Right cardiac atrium (tissue), 5 donors: Measurements from ENCODE around the gene NFS1. TPM values are rescaled to one million over a fixed set of nuclear protein-coding genes. Genes with fewer than 3 reads are reported as not detected.
A peak's percentile ranks its signal among the peaks of the same experiment; 100 is the strongest.

Source experiments
- ATAC-seq, 2 donors: fragments of 200-7000 bp; cut with Tn5 transposase; one replicate each; pipeline versions ENCODE4 v1.8.0 to v1.9.1; 2020; ENCODE audit warnings: moderate library complexity in 2 of 2, mild to moderate bottlenecking in 1 of 2
- DNase-seq, 3 donors: peaks; one replicate each; pipeline ENCODE4 v3.0.0-alpha.2; 2020
- H3K27ac ChIP-seq: one replicate; pipeline ENCODE4 v1.5.1; 2013; ENCODE audit warnings: mild to moderate bottlenecking, low read length, control low read depth, moderate library complexity
- H3K27me3 ChIP-seq: one replicate; pipeline ENCODE4 v1.6.1; 2013; ENCODE audit not compliant: control insufficient read depth, insufficient read depth
- H3K4me1 ChIP-seq: one replicate; pipeline ENCODE4 v1.6.1; 2013; ENCODE audit warnings: low read length; ENCODE audit not compliant: control insufficient read depth, insufficient read depth
- H3K4me3 ChIP-seq: one replicate; pipeline ENCODE4 v1.5.1; 2013; ENCODE audit warnings: low read length, control low read depth
- H3K9me3 ChIP-seq: one replicate; pipeline ENCODE4 v1.6.1; 2013; ENCODE audit warnings: low read length; ENCODE audit not compliant: control insufficient read depth
- WGBS: extraction: QIAGEN DNeasy Blood & Tissue Kit; methylation state at CpG from one replicate; pipeline ENCODE4 v1.1.7; 2013; 5-methylcytosine and 5-hydroxymethylcytosine counted together
- intact Hi-C, 4 donors: fragments of 100-400 bp; cut with DNase I; formaldehyde crosslinking; loops; one replicate each; pipeline versions ENCODE4 v1.11.0 to v1.14.0; 2022 to 2023
- polyA plus RNA-seq: library from polyadenylated mRNA; stranded (reverse); fragments of 200-250 nt; gene quantifications from one replicate; pipeline ENCODE4 v1.2.3, GENCODE V29; 2013
- total RNA-seq, 4 donors: library from RNA; stranded (reverse); fragmentation: NEBNext Ultra II Directional; extraction: Animal tissue kit (Norgen Biotek cat#: 25700); gene quantifications; one replicate each; pipeline ENCODE4 v1.2.1, GENCODE V29; 2021
- donor health status: healthy with polysubstance abuse.
- donor health status: DM: no; HTN: yes; CAD: no.
- donor health status: DM: no; HTN: no; CAD: no.
- donor health status: DM: no; HTN: yes; CAD: no; lungs with severe emphysema.
- donor health status: DM: yes; HTN: yes; CAD: no.

The NFS1 gene
- total and polyA plus RNA-seq, 5 donors = 29.2 to 41.7 (median 36.5) TPM

- DNase-seq (no peak), ATAC-seq (no peak)
- Histone ChIP-seq H3K9me3 (no peaks in the 10 kb centered on the region), H3K27ac (no peak overlapping the region), H3K27me3 (no peaks in the 10 kb centered on the region), H3K4me3 (no peak overlapping the region), H3K4me1 (peaks cover 2% of the 10 kb centered on the region)
- 82% methylated on average over 5 of the region's 5 CpGs for WGBS
- intact Hi-C loops = no loop called here
These were observed 5.5 kb upstream of the NFS1 start for GRCh38 chr20:35704514-35705261.

- WGBS = 51% methylated on average over 4 of the region's 4 CpGs
- no peak for ATAC-seq
- H3K4me1 ChIP-seq = peaks cover 6% of the 10 kb centered on the region
These were observed 3.9 kb upstream of the NFS1 start for GRCh38 chr20:35702824-35703695.

GRCh38 chr20:35702051-35702823 lies 3.1 kb upstream of the NFS1 start:
- intact Hi-C loops = no loop called here

More at GRCh38 chr20:35702824-35703695, 3.9 kb upstream of the NFS1 start:
- Histone ChIP-seq H3K27me3 (no peaks in the 10 kb centered on the region), H3K27ac (no peak overlapping the region), H3K4me3 (no peak overlapping the region), H3K9me3 (no peaks in the 10 kb centered on the region)
- intact Hi-C loops = no loop called here
- no peak for DNase-seq

GRCh38 chr20:35700625-35701148 lies 1.5 kb upstream of the NFS1 start:
- Histone ChIP-seq H3K4me3 (no peak overlapping the region), H3K27ac (no peak overlapping the region), H3K9me3 (no peaks in the 10 kb centered on the region), H3K27me3 (no peaks in the 10 kb centered on the region), H3K4me1 (peaks cover 11% of the 10 kb centered on the region)
- intact Hi-C loops = no loop called here
- DNase-seq (no peak), ATAC-seq (no peak)
- 90% methylated on average over 7 of the region's 7 CpGs for WGBS

More at GRCh38 chr20:35702051-35702823, 3.1 kb upstream of the NFS1 start:
- Histone ChIP-seq H3K9me3 (no peaks in the 10 kb centered on the region), H3K27me3 (no peaks in the 10 kb centered on the region), H3K4me1 (peaks cover 11% of the 10 kb centered on the region), H3K27ac (no peak overlapping the region), H3K4me3 (no peak overlapping the region)
- ATAC-seq (no peak), DNase-seq (no peak)
- WGBS = 76% methylated on average over 12 of the region's 12 CpGs

GRCh38 chr20:35699957-35700624 lies 939 bp upstream of the NFS1 start:
- DNase-seq = no peak
- H3K9me3 ChIP-seq = no peaks in the 10 kb centered on the region
- H3K27ac ChIP-seq = peak overlapping the region; percentile 72
- peaks cover 11% of the 10 kb centered on the region for H3K4me1 ChIP-seq
- no peak for ATAC-seq
- no peaks in the 10 kb centered on the region for H3K27me3 ChIP-seq
- WGBS = 19% methylated on average over 6 of the region's 6 CpGs
- peak overlapping the region; percentile 53 for H3K4me3 ChIP-seq
- intact Hi-C loops = loop anchor here in 1 of 4 donors (5.0 kb wide), 1 partner anchor 32 kb away; no protein-coding TSS in a partner anchor

- Histone ChIP-seq H3K4me3 (peak overlapping the region; percentile 53), H3K27ac (peak overlapping the region; percentile 72), H3K4me1 (peaks cover 11% of the 10 kb centered on the region), H3K27me3 (no peaks in the 10 kb centered on the region), H3K9me3 (no peaks in the 10 kb centered on the region)
- ATAC-seq = peak; percentile 56
- intact Hi-C loops = loop anchor here in 1 of 4 donors (5.0 kb wide), 1 partner anchor 34 kb away; no protein-coding TSS in a partner anchor
- 6% methylated on average over 37 of the region's 37 CpGs for WGBS
- DNase-seq = no peak
These were observed 640 bp downstream of the NFS1 start for GRCh38 chr20:35698298-35699126.

GRCh38 chr20:35697696-35698297 lies 1.4 kb downstream of the NFS1 start:
- Histone ChIP-seq H3K4me3 (peak overlapping the region; percentile 53), H3K27ac (no peak overlapping the region), H3K27me3 (no peaks in the 10 kb centered on the region), H3K4me1 (peaks cover 11% of the 10 kb centered on the region), H3K9me3 (no peaks in the 10 kb centered on the region)
- 81% methylated on average over 9 of the region's 9 CpGs for WGBS
- ATAC-seq (no peak), DNase-seq (no peak)
- intact Hi-C loops = loop anchor here in 1 of 4 donors (5.0 kb wide), 1 partner anchor 35 kb away; no protein-coding TSS in a partner anchor

GRCh38 chr20:35695978-35696377 lies 3.2 kb downstream of the NFS1 start:
- ATAC-seq (no peak), DNase-seq (no peak)
- no peak overlapping the region for H3K27ac ChIP-seq
- intact Hi-C loops = loop anchor here in 1 of 4 donors (5.0 kb wide), 1 partner anchor 36 kb away; no protein-coding TSS in a partner anchor
- no peaks in the 10 kb centered on the region for H3K27me3 ChIP-seq
- WGBS = 83% methylated on average over 4 of the region's 4 CpGs
- H3K4me3 ChIP-seq = no peak overlapping the region
- H3K4me1 ChIP-seq = peaks cover 11% of the 10 kb centered on the region
- no peaks in the 10 kb centered on the region for H3K9me3 ChIP-seq

- WGBS = 82% methylated on average over 2 of the region's 2 CpGs
- no peak overlapping the region for H3K27ac ChIP-seq
- intact Hi-C loops = loop anchor here in 1 of 4 donors (5.0 kb wide), 1 partner anchor 37 kb away; no protein-coding TSS in a partner anchor
- no peak overlapping the region for H3K4me3 ChIP-seq
- ATAC-seq (no peak), DNase-seq (no peak)
- no peaks in the 10 kb centered on the region for H3K27me3 ChIP-seq
- no peaks in the 10 kb centered on the region for H3K9me3 ChIP-seq
- peaks cover 9% of the 10 kb centered on the region for H3K4me1 ChIP-seq
These were observed 3.9 kb downstream of the NFS1 start for GRCh38 chr20:35695245-35695749.
